SK-N-SH (cell line): ENCODE measurements around the gene C1QTNF3.

Experiments used
- ELF1 ChIP-seq: IDR thresholded peaks from 2 replicates; pipeline ENCODE4 v1.4.0; 2012
- EP300 ChIP-seq, 2 experiments: IDR thresholded peaks; 2 replicates each; pipeline versions ENCODE4 v1.4.0 to v1.6.1; 2012; ENCODE audit warnings: borderline replicate concordance in 1 of 2, low read depth in 1 of 2, low read length in 1 of 2
- IRF3 ChIP-seq: fragments of 150-350 bp; IDR thresholded peaks from 2 replicates; pipeline ENCODE4 v1.6.1; 2016; ENCODE audit warnings: mild to moderate bottlenecking, low read depth, low read length
- POLR2AphosphoS5 ChIP-seq: IDR thresholded peaks from 2 replicates; pipeline ENCODE4 v1.6.1; 2012; ENCODE audit warnings: low read depth, low read length
- TF ChIP-seq, protein P1 (sequence below): IDR thresholded peaks from 2 replicates; pipeline ENCODE4 v1.4.0; 2012; ENCODE audit warnings: low read depth
- TF ChIP-seq, protein P2 (sequence below): fragments of 200-600 bp; sonication (generic); IDR thresholded peaks from 2 replicates; pipeline ENCODE4 v1.6.1; 2017; ENCODE audit warnings: antibody characterized with exemption, mild to moderate bottlenecking, moderate library complexity

GRCh38 chr5:33981408-33982162, 61.4 kb downstream of the C1QTNF3 start:
- no peak for TF ChIP-seq EP300 (IDR thresholded peaks at IDR 0.05; ENCODE audit: borderline replicate concordance in 1 of 2, low read depth in 1 of 2, low read length in 1 of 2)
- no peak for TF ChIP-seq POLR2AphosphoS5
- TF ChIP-seq, protein P1, sequence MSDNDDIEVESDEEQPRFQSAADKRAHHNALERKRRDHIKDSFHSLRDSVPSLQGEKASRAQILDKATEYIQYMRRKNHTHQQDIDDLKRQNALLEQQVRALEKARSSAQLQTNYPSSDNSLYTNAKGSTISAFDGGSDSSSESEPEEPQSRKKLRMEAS = no peak
- TF ChIP-seq, protein P2, sequence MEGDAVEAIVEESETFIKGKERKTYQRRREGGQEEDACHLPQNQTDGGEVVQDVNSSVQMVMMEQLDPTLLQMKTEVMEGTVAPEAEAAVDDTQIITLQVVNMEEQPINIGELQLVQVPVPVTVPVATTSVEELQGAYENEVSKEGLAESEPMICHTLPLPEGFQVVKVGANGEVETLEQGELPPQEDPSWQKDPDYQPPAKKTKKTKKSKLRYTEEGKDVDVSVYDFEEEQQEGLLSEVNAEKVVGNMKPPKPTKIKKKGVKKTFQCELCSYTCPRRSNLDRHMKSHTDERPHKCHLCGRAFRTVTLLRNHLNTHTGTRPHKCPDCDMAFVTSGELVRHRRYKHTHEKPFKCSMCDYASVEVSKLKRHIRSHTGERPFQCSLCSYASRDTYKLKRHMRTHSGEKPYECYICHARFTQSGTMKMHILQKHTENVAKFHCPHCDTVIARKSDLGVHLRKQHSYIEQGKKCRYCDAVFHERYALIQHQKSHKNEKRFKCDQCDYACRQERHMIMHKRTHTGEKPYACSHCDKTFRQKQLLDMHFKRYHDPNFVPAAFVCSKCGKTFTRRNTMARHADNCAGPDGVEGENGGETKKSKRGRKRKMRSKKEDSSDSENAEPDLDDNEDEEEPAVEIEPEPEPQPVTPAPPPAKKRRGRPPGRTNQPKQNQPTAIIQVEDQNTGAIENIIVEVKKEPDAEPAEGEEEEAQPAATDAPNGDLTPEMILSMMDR = no peak
- TF ChIP-seq IRF3 = no peak
- no peak for TF ChIP-seq ELF1
